Neuronal stem cell (in vitro differentiated cells): Measurements from ENCODE around the gene CALCOCO1.

ENCODE experiments used
- DNase-seq: peaks from one replicate; pipeline ENCODE4 v3.0.0-alpha.2; 2013; ENCODE audit warnings: low spot score
- H2AFZ ChIP-seq: one replicate; pipeline ENCODE4 v1.6.1; 2013; ENCODE audit warnings: mild to moderate bottlenecking, low read length, inconsistent platforms
- H2AK5ac ChIP-seq: 2 replicates; pipeline ENCODE4 v1.6.1; 2013; ENCODE audit warnings: low read depth, mild to moderate bottlenecking, inconsistent platforms, low read length, moderate library complexity, mixed read lengths
- H2BK120ac ChIP-seq: 2 replicates; pipeline ENCODE4 v1.6.1; 2013; ENCODE audit warnings: low read depth, mild to moderate bottlenecking, inconsistent platforms, low read length, moderate library complexity, mixed read lengths
- H2BK12ac ChIP-seq: one replicate; pipeline ENCODE4 v1.6.1; 2013; ENCODE audit warnings: low read length, inconsistent platforms
- H2BK15ac ChIP-seq: 2 replicates; pipeline ENCODE4 v1.6.1; 2013; ENCODE audit warnings: mild to moderate bottlenecking, low read length, inconsistent platforms, mixed read lengths
- H2BK5ac ChIP-seq: one replicate; pipeline ENCODE4 v1.6.1; 2013; ENCODE audit warnings: inconsistent platforms, mild to moderate bottlenecking, low read length, moderate library complexity
- H3K14ac ChIP-seq: one replicate; pipeline ENCODE4 v1.6.1; 2013; ENCODE audit warnings: low read length, inconsistent platforms
- H3K18ac ChIP-seq: 2 replicates; pipeline ENCODE4 v1.6.1; 2013; ENCODE audit warnings: low read length, inconsistent platforms
- H3K23ac ChIP-seq: 2 replicates; pipeline ENCODE4 v1.6.1; 2013; ENCODE audit warnings: low read depth, mild to moderate bottlenecking, mixed read lengths, low read length, inconsistent platforms; ENCODE audit not compliant: poor library complexity
- H3K27ac ChIP-seq: replicated peaks from 3 replicates; pipeline ENCODE4 v1.5.1; 2013; ENCODE audit warnings: low read length, inconsistent platforms
- H3K27me3 ChIP-seq, 3 experiments: 2 replicates each; pipeline ENCODE4 v1.6.1; 2013; ENCODE audit warnings: low read length in 3 of 3, mild to moderate bottlenecking in 2 of 3, inconsistent platforms in 1 of 3, low read depth in 1 of 3, mixed read lengths in 1 of 3, moderate library complexity in 1 of 3; ENCODE audit not compliant: control insufficient read depth in 3 of 3, insufficient read depth in 3 of 3
- H3K36me3 ChIP-seq, 2 donors: replicated peaks in 1 of 2; 2 replicates each; pipeline ENCODE4 v1.6.1; 2013; ENCODE audit warnings: low read length in 2 of 2; ENCODE audit not compliant: control insufficient read depth in 2 of 2, insufficient read depth in 2 of 2
- H3K4ac ChIP-seq: 2 replicates; pipeline ENCODE4 v1.6.1; 2013; ENCODE audit warnings: inconsistent platforms, mild to moderate bottlenecking, low read length, moderate library complexity
- H3K4me1 ChIP-seq, 2 donors: 1 replicate in 1 of 2; 2 replicates in 1 of 2; pipeline ENCODE4 v1.6.1; 2013; ENCODE audit warnings: low read length in 2 of 2, low read depth in 1 of 2; ENCODE audit not compliant: control insufficient read depth in 2 of 2, insufficient read depth in 1 of 2
- H3K4me2 ChIP-seq: one replicate; pipeline ENCODE4 v1.6.1; 2013; ENCODE audit warnings: mild to moderate bottlenecking, low read length, inconsistent platforms; ENCODE audit not compliant: insufficient read depth, poor library complexity, severe bottlenecking
- H3K4me3 ChIP-seq, 2 donors: 2 replicates each; pipeline ENCODE4 v1.5.1; 2013; ENCODE audit warnings: low read length in 2 of 2, mild to moderate bottlenecking in 2 of 2, inconsistent platforms in 1 of 2, moderate library complexity in 1 of 2
- H3K79me1 ChIP-seq: one replicate; pipeline ENCODE4 v1.6.1; 2013; ENCODE audit warnings: low read depth, mild to moderate bottlenecking, inconsistent platforms, low read length, moderate library complexity
- H3K9ac ChIP-seq: one replicate; pipeline ENCODE4 v1.6.1; 2013; ENCODE audit warnings: mild to moderate bottlenecking, low read depth, low read length, inconsistent platforms; ENCODE audit not compliant: poor library complexity
- H3K9me3 ChIP-seq, 2 donors: replicated peaks in 1 of 2; 2 replicates each; pipeline versions ENCODE3 to v1.6.1; 2013; ENCODE audit warnings: low read length in 2 of 2, mild to moderate bottlenecking in 2 of 2, inconsistent platforms in 1 of 2, low read depth in 1 of 2, mixed read lengths in 1 of 2, moderate library complexity in 1 of 2; ENCODE audit not compliant: control insufficient read depth in 2 of 2, insufficient read depth in 1 of 2
- H4K8ac ChIP-seq: one replicate; pipeline ENCODE4 v1.6.1; 2013; ENCODE audit warnings: low read depth, mild to moderate bottlenecking, inconsistent platforms, low read length, moderate library complexity
- H4K91ac ChIP-seq: one replicate; pipeline ENCODE4 v1.6.1; 2013; ENCODE audit warnings: low read length, low read depth, mild to moderate bottlenecking, inconsistent platforms; ENCODE audit not compliant: poor library complexity
- WGBS, 2 donors: extraction: QIAGEN DNeasy Blood & Tissue Kit; methylation state at CpG; one replicate each; pipeline ENCODE4 v1.1.7; 2013; ENCODE audit warnings: missing lambda C conversion rate in 2 of 2, mixed read lengths in 1 of 2; ENCODE audit not compliant: insufficient read length in 2 of 2, insufficient replicate concordance in 1 of 2; ENCODE audit errors: extremely low coverage in 2 of 2; 5-methylcytosine and 5-hydroxymethylcytosine counted together

The CALCOCO1 gene

GRCh38 chr12:53660041-53660440 is 67.2 kb downstream of the CALCOCO1 start:
- Histone ChIP-seq H2BK15ac (no peak overlapping the region), H3K4me2 (no peak overlapping the region), H3K27me3 (no peaks in the 10 kb centered on the region), H4K91ac (no peak overlapping the region), H3K79me1 (no peaks in the 10 kb centered on the region), H2BK12ac (peak overlapping the region; percentile 51), H4K8ac (no peak overlapping the region), H3K27ac (peak overlapping the region; percentile 96), H2AK5ac (no peak overlapping the region), H3K4me1 (peaks cover 9 to 13% of the 10 kb centered on the region in 2 donors), H3K4me3 (no peak overlapping the region), H3K4ac (no peak overlapping the region), H3K23ac (no peak overlapping the region), H3K9ac (no peak overlapping the region), H2BK120ac (no peak overlapping the region), H3K36me3 (peaks cover 14 to 28% of the 10 kb centered on the region in 2 donors), H3K18ac (peak overlapping the region; percentile 34), H3K9me3 (no peaks in the 10 kb centered on the region), H2BK5ac (no peak overlapping the region), H3K14ac (no peak overlapping the region), H2AFZ (no peak overlapping the region)
- no CpG with 5 or more reads among the region's 5 CpGs for WGBS, 2 donors
- DNase-seq, result no peak

GRCh38 chr12:53659571-53659981 is 67.7 kb downstream of the CALCOCO1 start:
- Histone ChIP-seq H3K9me3 (no peaks in the 10 kb centered on the region), H3K27me3 (no peaks in the 10 kb centered on the region), H3K14ac (no peak overlapping the region), H3K4me3 (no peak overlapping the region), H3K4me1 (peaks cover 9 to 13% of the 10 kb centered on the region in 2 donors), H3K27ac (peak overlapping the region; percentile 96), H2BK5ac (no peak overlapping the region), H2AK5ac (no peak overlapping the region), H2BK12ac (no peak overlapping the region), H3K23ac (no peak overlapping the region), H2AFZ (peak overlapping the region; percentile 19), H4K91ac (no peak overlapping the region), H2BK120ac (no peak overlapping the region), H3K18ac (no peak overlapping the region), H3K4ac (no peak overlapping the region), H3K36me3 (peaks cover 11 to 23% of the 10 kb centered on the region in 2 donors), H2BK15ac (no peak overlapping the region), H3K4me2 (peak overlapping the region; percentile 20), H3K9ac (no peak overlapping the region), H4K8ac (no peak overlapping the region), H3K79me1 (no peaks in the 10 kb centered on the region)
- no CpG with 5 or more reads among the region's 2 CpGs for WGBS, 2 donors
- no peak for DNase-seq

- Histone ChIP-seq H3K4me3 (no peak overlapping the region), H3K18ac (no peak overlapping the region), H3K9me3 (no peaks in the 10 kb centered on the region), H2BK120ac (no peak overlapping the region), H2BK12ac (no peak overlapping the region), H2AFZ (peak overlapping the region; percentile 19), H3K9ac (no peak overlapping the region), H2BK15ac (no peak overlapping the region), H3K14ac (no peak overlapping the region), H3K4me2 (no peak overlapping the region), H4K8ac (no peak overlapping the region), H3K27me3 (no peaks in the 10 kb centered on the region), H3K27ac (peak overlapping the region; percentile 96), H3K4ac (no peak overlapping the region), H2AK5ac (no peak overlapping the region), H2BK5ac (no peak overlapping the region), H3K36me3 (peaks cover 9 to 18% of the 10 kb centered on the region in 2 donors), H3K79me1 (no peaks in the 10 kb centered on the region), H3K23ac (no peak overlapping the region), H3K4me1 (peaks cover 9 to 13% of the 10 kb centered on the region in 2 donors), H4K91ac (no peak overlapping the region)
- DNase-seq, result peak; percentile 71
- no CpG with 5 or more reads among the region's 3 CpGs for WGBS, 2 donors
These were observed 68.2 kb downstream of the CALCOCO1 start for GRCh38 chr12:53659011-53659551.
